K562 (cell line): ENCODE measurements around the gene KIF6. TPM values are rescaled to one million over a fixed set of nuclear protein-coding genes. Genes with fewer than 3 reads are reported as not detected.

Experiments used
- ATAC-seq: fragments of 200-7000 bp; cut with Tn5 transposase; 3 replicates; pipeline ENCODE4 v1.9.1; 2020; ENCODE audit warnings: moderate library complexity
- BruUV-seq: library from RNA; stranded (reverse); fragments of 400-500 nt; replicated peaks from 2 replicates; lab custom pipeline; 2021; lab: Mats Ljungman, UMichigan
- CTCF ChIA-PET: fragments of 300-600 bp; formaldehyde crosslinking; extraction: SDS; loops from one replicate; lab custom pipeline; 2021; ENCODE audit warnings: low intra/inter-chr PET ratio; lab: Yijun Ruan, JAX
- POLR2A ChIA-PET: fragments of 300-600, 350-650 bp; sonication (Branson Sonifier 250); formaldehyde crosslinking; extraction: SDS; loops from one replicate; lab custom pipeline; 2021; ENCODE audit warnings: antibody characterized with exemption, inconsistent platforms; lab: Yijun Ruan, JAX
- DNase-seq, 4 experiments: peaks; one replicate each; pipeline versions ENCODE4 v3.0.0 to v3.0.0-alpha.2; 2011 to 2018; ENCODE audit warnings: low spot score in 3 of 4, mixed read lengths in 3 of 4; ENCODE audit errors: extremely low read depth in 1 of 4
- FAIRE-seq: peaks from 2 replicates; lab custom pipeline; 2011; peaks lifted over from hg19 to GRCh38; lab: Jason Lieb, UNC
- H2AFZ ChIP-seq: 2 replicates; pipeline ENCODE4 v1.6.0; 2011; ENCODE audit warnings: low read depth, low read length, control low read depth, inconsistent platforms
- H3K27ac ChIP-seq: fragments of 200-600 bp; 3 replicates; pipeline ENCODE4 v1.8.0; 2011; ENCODE audit warnings: low read depth, mild to moderate bottlenecking, control low read depth, inconsistent platforms, low read length, moderate library complexity, mixed read lengths; ENCODE audit errors: extremely low read depth
- H3K27me3 ChIP-seq, 2 experiments: fragments of 300-600 bp in 1 of 2; 2 replicates in 1 of 2; 3 replicates in 1 of 2; pipeline versions ENCODE4 v1.6.0 to v1.8.0; 2011; ENCODE audit warnings: inconsistent platforms in 2 of 2, low read length in 2 of 2, mild to moderate bottlenecking in 1 of 2, mixed read lengths in 1 of 2, moderate library complexity in 1 of 2; ENCODE audit not compliant: control insufficient read depth in 2 of 2, insufficient read depth in 2 of 2
- H3K36me3 ChIP-seq: fragments of 300-600 bp; 3 replicates; pipeline ENCODE4 v1.8.0; 2011; ENCODE audit warnings: mild to moderate bottlenecking, low read length, inconsistent platforms; ENCODE audit not compliant: control insufficient read depth, insufficient read depth
- H3K4me1 ChIP-seq, 2 experiments: fragments of 200-600 bp in 1 of 2; replicated peaks in 1 of 2; 2 replicates in 1 of 2; 3 replicates in 1 of 2; pipeline versions ENCODE4 v1.5.1 to v1.8.0; 2011; ENCODE audit warnings: inconsistent platforms in 2 of 2, low read length in 2 of 2, mild to moderate bottlenecking in 1 of 2, mixed read lengths in 1 of 2, moderate library complexity in 1 of 2; ENCODE audit not compliant: control insufficient read depth in 2 of 2, insufficient read depth in 2 of 2
- H3K4me2 ChIP-seq: 2 replicates; pipeline ENCODE4 v1.6.1; 2011; ENCODE audit warnings: low read length, control low read depth, inconsistent platforms, mixed read lengths; ENCODE audit not compliant: insufficient read depth
- H3K4me3 ChIP-seq: fragments of 200-600 bp; sonication (generic), shearing (Covaris generic); 2 replicates; pipeline ENCODE4 v1.5.1; 2016; ENCODE audit warnings: control low read depth, inconsistent platforms
- H3K79me2 ChIP-seq: fragments of 200-600 bp; 3 replicates; pipeline ENCODE4 v1.8.0; 2011; ENCODE audit warnings: low read length, inconsistent platforms; ENCODE audit not compliant: control insufficient read depth, insufficient read depth
- H3K9ac ChIP-seq, 2 experiments: 2 replicates each; pipeline versions ENCODE4 v1.6.0 to v1.6.1; 2011; ENCODE audit warnings: low read depth in 2 of 2, low read length in 2 of 2, control low read depth in 1 of 2, inconsistent platforms in 1 of 2, mild to moderate bottlenecking in 1 of 2, mixed read lengths in 1 of 2; ENCODE audit not compliant: insufficient read depth in 1 of 2
- H3K9me1 ChIP-seq: one replicate; pipeline ENCODE4 v1.6.0; 2011; ENCODE audit warnings: inconsistent platforms, mild to moderate bottlenecking, low read length, moderate library complexity; ENCODE audit not compliant: control insufficient read depth, insufficient read depth
- H3K9me3 ChIP-seq: replicated peaks from 2 replicates; pipeline ENCODE4 v1.5.1; 2011; ENCODE audit warnings: low read depth, low read length, inconsistent platforms; ENCODE audit not compliant: control insufficient read depth, insufficient read depth
- H4K20me1 ChIP-seq: replicated peaks from 2 replicates; pipeline ENCODE4 v1.6.1; 2011; ENCODE audit warnings: low read length, inconsistent platforms, mixed read lengths; ENCODE audit not compliant: control insufficient read depth, insufficient read depth
- MYBL2 ChIP-seq, 2 experiments: fragments of 450-650 bp in 1 of 2; sonication (generic) in 1 of 2; formaldehyde crosslinking in 1 of 2; IDR thresholded peaks; 2 replicates each; pipeline versions ENCODE4 v1.6.1 to v1.8.1; 2017 to 2022; ENCODE audit warnings: borderline replicate concordance in 1 of 2, inconsistent platforms in 1 of 2, low read depth in 1 of 2, mild to moderate bottlenecking in 1 of 2, missing genetic modification reagents in 1 of 2, moderate library complexity in 1 of 2
- RREB1 ChIP-seq: fragments of 250-450 bp; sonication (Bioruptor Pico); IDR thresholded peaks from 2 replicates; pipeline ENCODE4 v1.4.0; 2020
- whole genome bisulfite sequencing: fragments of 100-300 bp; shearing (Covaris generic); methylation state at CpG from one replicate; pipeline ENCODE4 v1.1.6; 2016; ENCODE audit warnings: low coverage, mixed read lengths; ENCODE audit not compliant: insufficient coverage; ENCODE audit errors: missing lambda C conversion rate; 5-methylcytosine and 5-hydroxymethylcytosine counted together
- in situ Hi-C: fragments of 300-500 bp; cut with MboI; formaldehyde crosslinking; loops from 4 replicates; pipeline ENCODE4 v1.15.0; 2018; ENCODE audit warnings: inconsistent platforms, mixed read lengths
- intact Hi-C: fragments of 100-400 bp; cut with micrococcal nuclease; formaldehyde crosslinking; loops from 2 replicates; pipeline ENCODE4 v1.14.2; 2022
- polyA plus RNA-seq, 8 experiments: library from polyadenylated mRNA; depleted of rRNA in 4 of 8; stranded (reverse) in 5 of 8; unstranded in 3 of 8; fragments of >200 nt; fragmentation: Nextera tagmentation in 2 of 8; fragmentation: Illumina TruSeq in 1 of 8; extraction: Ambion mirVana in 2 of 8; extraction: Trizol in 1 of 8; gene quantifications; 2 replicates each; pipeline versions ENCODE4 v1.2.1 to v1.2.3, GENCODE V29; 2011 to 2014; ENCODE audit warnings: inconsistent platforms in 1 of 8, missing spikeins in 1 of 8
- total RNA-seq, 7 experiments: library from RNA; depleted of rRNA in 6 of 7; stranded (reverse); fragments of >200 nt in 6 of 7; fragmentation: Illumina TruSeq in 2 of 7; extraction: Trizol in 2 of 7; gene quantifications; 2 replicates each; pipeline versions ENCODE4 v1.2.1 to v1.2.3, GENCODE V29; 2011 to 2021; ENCODE audit warnings: low replicate concordance in 1 of 7

The KIF6 gene
- total and polyA plus RNA-seq, 9 of the 15 experiments (the other 6 are each of a cell fraction or from before 2014, with no cell fraction given), result not detected

GRCh38 chr6:39321761-39322160, 403.4 kb downstream of the KIF6 start (continued):
- no peak for TF ChIP-seq MYBL2 (IDR thresholded peaks at IDR 0.05; ENCODE audit: low read depth)
- TF ChIP-seq MYBL2 (CRISPR knock-in tag; IDR thresholded peaks at IDR 0.05; ENCODE audit: borderline replicate concordance), result no peak

- no peak overlapping the region for H3K4me2 ChIP-seq
- no peaks in the 10 kb centered on the region for H3K9me3 ChIP-seq
- no peaks in the 10 kb centered on the region for H3K36me3 ChIP-seq
- in situ Hi-C loops, result no loop called here
- H2AFZ ChIP-seq, result no peak overlapping the region
- ATAC-seq (no peak), DNase-seq (no peak), FAIRE-seq (no peak)
- H3K27me3 ChIP-seq, result peaks cover 8 to 68% of the 10 kb centered on the region in 2 experiments; a peak in 3 of 5 replicates
- BruUV-seq, result no TSS peak
- no peaks in the 10 kb centered on the region for H3K9me1 ChIP-seq
- intact Hi-C loops, result no loop called here
- H3K27ac ChIP-seq, result no peak overlapping the region
- no peak overlapping the region for H3K4me3 ChIP-seq
- H3K4me1 ChIP-seq, result no peaks in the 10 kb centered on the region
- H3K9ac ChIP-seq, result no peak overlapping the region
- peaks cover 11% of the 10 kb centered on the region; the same call in 1 of the 2 replicates for H4K20me1 ChIP-seq
- no peaks in the 10 kb centered on the region for H3K79me2 ChIP-seq
- ChIA-PET CTCF (no interaction called here), POLR2A (interaction anchor here (1.0 kb wide), 1 partner anchor 13 kb away, joined by 4 read pairs; no protein-coding TSS in a partner anchor)
- under 1% methylated on average over 10 of the region's 10 CpGs for WGBS
- no peak for TF ChIP-seq RREB1 (CRISPR knock-in tag)
Measured at GRCh38 chr6:39320363-39320984, 404.7 kb downstream of the KIF6 start.
